Measurements from ENCODE around the gene MLXIP. TPM values are rescaled to one million over a fixed set of nuclear protein-coding genes. Genes with fewer than 3 reads are reported as not detected.
"Not testable (repeated sequence)": the region's sequence is repeated elsewhere in the genome, so short reads cannot be mapped to it uniquely, and the experiment has no call there.

The MLXIP gene
- total RNA-seq, 1 donor from 2014 or later, result 72.2 TPM

DNA sequence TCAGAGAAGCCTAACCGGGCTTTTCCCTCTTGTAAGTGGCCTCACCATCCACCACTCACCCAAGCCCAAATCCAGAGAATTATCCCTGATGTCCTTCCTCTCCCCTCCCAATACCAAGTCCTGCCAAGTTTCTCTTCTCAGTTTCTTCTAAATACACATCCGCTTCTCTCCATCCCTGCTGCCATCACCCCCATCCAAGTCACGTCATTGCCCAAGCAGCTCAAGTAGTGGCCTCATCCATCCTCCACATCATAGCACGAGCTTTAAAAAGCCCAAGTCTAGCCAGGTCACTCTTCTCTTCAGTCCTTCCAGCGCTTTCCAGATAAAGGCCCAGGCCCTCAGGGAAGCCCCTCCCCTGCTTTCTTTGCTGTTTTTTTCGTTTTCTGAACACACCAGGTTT, 70.1 kb downstream of the MLXIP start:
- no peak for DNase-seq (ENCODE audit: low spot score)

- DNase-seq (ENCODE audit: low spot score), result no peak
These were observed 71.6 kb downstream of the MLXIP start for GRCh38 chr12:122150127-122150681.

- no peak for DNase-seq (ENCODE audit: low spot score)
These were observed 74.2 kb downstream of the MLXIP start for GRCh38 chr12:122152754-122153153.

DNA sequence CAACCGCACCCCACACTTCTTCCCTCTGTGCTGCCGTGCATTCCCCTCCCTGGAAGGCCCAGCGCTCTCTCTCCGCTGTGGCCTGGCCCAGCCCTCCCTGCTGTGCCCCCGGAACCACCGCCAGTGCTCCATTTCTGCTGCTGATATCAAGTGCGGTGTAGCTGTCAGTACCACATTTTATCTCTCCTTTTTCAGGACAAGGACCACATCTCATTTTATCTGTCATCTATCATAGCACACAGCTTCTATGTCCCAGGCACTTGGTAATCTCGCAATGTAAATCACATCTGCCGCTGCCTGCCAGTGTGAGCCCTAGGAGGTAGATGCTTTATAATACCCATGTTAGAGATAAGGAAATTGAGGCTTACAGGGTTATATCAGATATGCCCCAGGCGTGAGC, 77.1 kb downstream of the MLXIP start:
- DNase-seq (ENCODE audit: low spot score), result no peak

DNA sequence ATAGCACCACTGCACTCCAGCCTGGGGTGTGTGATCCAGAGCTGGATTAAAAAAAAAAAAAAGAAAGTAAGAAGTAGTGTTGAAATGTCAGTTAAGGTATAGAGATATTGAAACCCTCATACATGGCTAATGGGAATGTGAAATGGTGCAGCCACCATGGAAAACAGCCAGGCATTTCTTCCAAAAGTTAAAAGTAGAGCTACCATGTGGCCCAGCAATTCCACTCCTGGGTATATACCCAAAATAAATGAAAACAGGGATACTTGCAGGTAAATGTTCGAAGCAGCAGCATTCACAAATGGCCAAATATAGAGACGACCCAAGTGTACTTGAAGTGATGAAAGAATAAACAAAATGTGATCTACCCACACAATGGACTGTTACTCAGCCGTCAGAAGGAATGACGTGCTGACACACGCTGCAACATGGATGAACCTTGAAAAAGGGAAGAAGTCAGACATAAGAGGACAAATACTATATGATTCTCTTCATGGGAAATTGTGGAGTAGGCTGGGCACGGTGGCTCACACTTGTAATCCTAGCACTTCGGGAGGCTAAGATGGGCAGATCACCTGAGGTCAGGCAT, 80.2 kb downstream of the MLXIP start:
- DNase-seq (ENCODE audit: low spot score), result no peak

- DNase-seq (ENCODE audit: low spot score), result no peak
These were observed 81.3 kb downstream of the MLXIP start for GRCh38 chr12:122159882-122160281.

DNA sequence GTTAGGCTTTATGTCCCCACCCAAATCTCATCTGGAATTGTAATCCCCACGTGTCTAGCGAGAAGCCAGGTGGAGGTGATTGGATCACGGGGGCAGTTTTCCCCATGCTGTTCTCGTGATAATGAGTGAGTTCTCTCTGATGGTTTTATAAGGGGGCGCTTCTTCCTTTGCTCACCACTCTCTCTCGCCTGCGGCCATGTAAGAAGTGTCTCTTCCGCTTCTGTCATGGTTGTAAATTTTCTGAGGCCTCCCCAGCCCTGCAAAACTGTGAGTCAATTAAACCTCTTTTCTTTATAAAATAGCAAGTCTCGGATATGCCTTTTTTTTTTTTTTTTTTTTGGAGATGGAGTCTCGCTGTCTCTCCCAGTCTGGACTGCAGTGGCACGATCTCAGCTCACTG, 82.2 kb downstream of the MLXIP start:
- no peak for DNase-seq (ENCODE audit: low spot score)

GRCh38 chr12:122161682-122162081, 83.1 kb downstream of the MLXIP start:
- DNase-seq (ENCODE audit: low spot score), result no peak

DNA sequence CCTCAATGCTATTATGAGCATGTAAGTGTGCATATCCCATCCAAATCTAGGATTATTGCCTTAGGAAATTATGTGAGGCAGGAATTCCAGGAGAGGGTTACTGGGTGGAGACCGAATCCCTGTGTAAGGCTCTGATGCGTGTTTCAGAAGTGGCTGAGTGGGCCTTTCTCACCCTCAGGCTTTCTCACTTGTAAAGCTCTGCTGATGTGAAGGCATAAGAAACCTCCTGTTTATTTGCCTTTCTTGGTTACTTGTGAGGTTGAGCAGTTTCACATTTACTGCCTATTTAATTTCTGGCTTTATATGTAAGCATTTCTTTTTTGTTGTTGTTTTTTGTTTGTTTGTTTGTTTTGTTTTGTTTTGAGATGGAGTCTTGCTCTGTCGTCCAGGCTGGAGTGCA, 84.4 kb downstream of the MLXIP start:
- no peak for DNase-seq (ENCODE audit: low spot score)

DNA sequence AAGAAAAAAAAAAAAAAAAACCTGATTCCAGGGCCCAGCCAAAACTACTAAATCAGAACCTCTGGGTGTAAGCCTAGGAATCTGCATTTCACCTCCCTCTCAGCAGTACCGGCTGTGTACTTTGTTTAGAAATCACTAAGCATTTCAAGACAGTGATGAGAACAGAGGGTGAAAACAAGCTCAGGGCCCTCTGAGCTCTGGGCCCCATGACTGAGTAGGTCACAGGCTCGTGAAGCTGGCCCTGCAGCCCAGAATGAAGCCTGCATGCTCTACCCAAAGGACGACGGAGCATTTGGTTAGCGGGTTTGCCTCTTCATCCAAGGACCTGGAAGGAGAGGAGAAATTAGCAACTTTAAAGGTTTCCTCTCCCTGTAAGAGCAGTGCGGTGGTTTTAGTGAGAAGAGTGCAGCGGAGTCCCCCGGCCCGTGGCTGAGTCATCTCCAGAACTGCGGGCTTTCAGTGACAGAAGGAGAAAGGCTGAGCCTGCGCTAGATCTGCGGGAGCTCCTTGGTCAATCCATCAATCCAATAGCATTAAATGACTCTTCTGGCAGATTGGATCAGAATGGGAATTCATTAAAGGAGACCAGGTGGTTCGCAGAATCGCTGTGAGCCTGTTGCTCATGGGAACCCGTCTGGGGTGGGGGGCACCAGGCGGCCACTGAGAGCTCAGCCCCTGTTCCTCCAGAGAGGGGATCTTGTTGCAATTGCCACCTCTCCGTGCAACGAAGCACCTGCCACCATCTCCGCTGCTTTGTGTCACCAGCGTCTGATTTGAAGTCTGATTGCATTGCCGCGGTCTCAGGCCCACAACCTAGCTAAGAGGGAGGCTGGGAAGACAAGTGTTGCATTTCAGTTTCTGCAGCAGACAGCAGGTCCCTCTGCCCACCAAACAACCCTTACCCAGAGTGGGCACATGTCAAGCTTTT, 88.1 kb downstream of the MLXIP start:
- no peak for DNase-seq (ENCODE audit: low spot score)

DNA sequence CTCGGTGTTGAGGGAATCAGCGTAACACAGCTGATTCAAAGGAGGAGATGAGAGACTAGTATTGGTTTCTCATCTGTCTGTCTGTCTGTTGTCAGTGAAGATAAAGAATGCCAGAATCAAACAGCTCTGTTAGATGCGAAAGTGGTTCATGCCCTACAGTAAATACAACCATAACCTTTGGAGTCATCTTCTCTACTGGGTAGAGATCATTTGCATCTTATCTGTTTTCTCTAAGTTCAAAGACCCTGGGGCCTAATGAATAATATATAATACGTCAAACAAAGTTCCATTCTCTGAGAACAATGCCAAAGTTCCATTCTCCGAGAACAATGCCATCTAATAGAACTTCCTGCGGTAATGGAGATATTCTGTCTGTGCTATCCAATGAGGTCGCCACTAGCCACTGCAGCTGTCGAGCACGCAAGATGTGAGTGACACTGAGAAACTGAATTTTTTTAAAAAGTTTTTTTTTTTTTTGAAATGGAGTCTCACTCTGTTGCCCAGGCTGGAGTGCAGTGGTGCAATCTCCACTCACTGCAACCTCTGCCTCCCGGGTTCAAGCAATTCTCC, 88.9 kb downstream of the MLXIP start:
- DNase-seq (ENCODE audit: low spot score), result no peak

DNA sequence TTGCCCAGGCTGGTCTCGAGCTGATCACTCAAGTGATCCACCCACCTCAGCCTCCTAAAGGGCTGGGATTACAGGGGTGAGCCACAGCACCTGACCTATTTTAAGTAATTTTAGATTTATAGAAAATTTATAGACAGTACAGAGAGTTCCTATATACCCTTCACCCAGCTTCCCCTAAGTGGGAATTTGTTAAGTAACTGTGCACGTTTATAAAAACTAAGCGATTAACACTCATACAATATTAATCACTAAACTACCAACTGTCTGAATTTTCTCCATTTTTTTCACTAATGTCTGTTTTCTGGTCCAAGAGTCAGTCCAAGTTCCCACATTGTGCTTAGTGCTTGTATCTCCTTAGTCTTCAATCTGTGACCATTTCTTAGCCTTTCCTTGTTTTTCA, 89.9 kb downstream of the MLXIP start:
- DNase-seq (ENCODE audit: low spot score), result no peak

- no peak for DNase-seq (ENCODE audit: low spot score)
These were observed 92.8 kb downstream of the MLXIP start for GRCh38 chr12:122171399-122171798.

GRCh38 chr12:122172262-122172939, 93.8 kb downstream of the MLXIP start:
- no peak for DNase-seq (ENCODE audit: low spot score)

GRCh38 chr12:122174155-122174845, 95.7 kb downstream of the MLXIP start, which contains the start of gene IL31:
IL31 (minus strand) TSS chr12:122174221; CDS start chr12:122174172, 49 bp downstream.
- DNase-seq (ENCODE audit: low spot score), result no peak

DNA sequence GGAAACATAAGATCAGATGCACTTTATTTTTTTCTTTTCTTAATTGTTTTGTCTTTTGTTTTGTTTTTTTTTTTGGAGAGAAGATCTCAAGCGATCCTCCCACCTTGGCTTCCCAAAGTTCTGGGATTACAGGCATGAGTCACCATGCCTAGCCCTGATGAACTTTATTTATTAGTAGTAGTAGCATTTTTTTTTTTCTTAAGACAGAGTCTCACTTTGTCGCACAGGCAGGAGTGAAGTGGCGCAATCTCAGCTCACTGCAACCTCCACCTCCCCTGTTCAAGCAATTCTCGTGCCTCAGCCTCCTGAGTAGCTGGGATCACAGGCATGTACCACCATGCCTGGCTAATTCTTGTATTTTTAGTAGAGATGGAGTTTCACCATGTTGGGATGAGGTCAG, 97.9 kb downstream of the MLXIP start:
- not testable (repeated sequence) for DNase-seq (ENCODE audit: low spot score)

- DNase-seq (ENCODE audit: low spot score), result no peak
These were observed 104.5 kb downstream of the MLXIP start, which contains the start of gene LRRC43 for GRCh38 chr12:122182887-122183587. LRRC43 (plus strand) TSS chr12:122183123; CDS start chr12:122183145, 22 bp downstream.

GRCh38 chr12:122183588-122183940, 105.0 kb downstream of the MLXIP start:
- DNase-seq (ENCODE audit: low spot score), result no peak

GRCh38 chr12:122184517-122184916, 106.0 kb downstream of the MLXIP start:
- DNase-seq (ENCODE audit: low spot score), result no peak

GRCh38 chr12:122185079-122185478, 106.5 kb downstream of the MLXIP start:
- DNase-seq (ENCODE audit: low spot score), result no peak
